HG03571 (cell line): ENCODE measurements around the gene TPP1.

ENCODE experiments used
- ATAC-seq: cut with Tn5 transposase; IDR thresholded peaks from one replicate; pipeline ENCODE4 v1.9.1; 2021; ENCODE audit not compliant: unreplicated experiment

The TPP1 gene

GRCh38 chr11:6619004-6619745 is at the start of gene TPP1:
Gene TPP1, minus strand, starts transcription at chr11:6619422. Its CDS starts 22 bp downstream, at chr11:6619400.
- peak; percentile 99 for ATAC-seq

GRCh38 chr11:6667733-6668374 is 48.6 kb upstream of the TPP1 start:
- no peak for ATAC-seq

GRCh38 chr11:6666302-6667183 is 47.3 kb upstream of the TPP1 start:
- no peak for ATAC-seq

- no peak for ATAC-seq
Observed at GRCh38 chr11:6664551-6664950, 45.3 kb upstream of the TPP1 start.

- no peak for ATAC-seq
Observed at GRCh38 chr11:6663794-6664469, 44.7 kb upstream of the TPP1 start.

- no peak for ATAC-seq
Observed at GRCh38 chr11:6660712-6661111, 41.5 kb upstream of the TPP1 start.

- no peak for ATAC-seq
Observed at GRCh38 chr11:6658647-6659046, 39.4 kb upstream of the TPP1 start.

GRCh38 chr11:6657346-6657745 is 38.1 kb upstream of the TPP1 start:
- no peak for ATAC-seq

GRCh38 chr11:6656936-6657335 is 37.7 kb upstream of the TPP1 start:
- ATAC-seq, result no peak

- no peak for ATAC-seq
Observed at GRCh38 chr11:6656584-6656915, 37.3 kb upstream of the TPP1 start.

- no peak for ATAC-seq
Observed at GRCh38 chr11:6655790-6656583, 36.8 kb upstream of the TPP1 start, which contains the start of gene DCHS1. Gene DCHS1, minus strand, starts transcription at chr11:6655809. Its CDS starts 14,196 bp downstream, at chr11:6641613.

GRCh38 chr11:6655020-6655789 is 36.0 kb upstream of the TPP1 start:
- no peak for ATAC-seq

- ATAC-seq, result no peak
Observed at GRCh38 chr11:6654281-6655019, 35.2 kb upstream of the TPP1 start.

GRCh38 chr11:6653656-6654055 is 34.4 kb upstream of the TPP1 start:
- ATAC-seq, result no peak

GRCh38 chr11:6653097-6653496 is 33.9 kb upstream of the TPP1 start:
- ATAC-seq, result no peak

GRCh38 chr11:6652182-6652581 is 33.0 kb upstream of the TPP1 start:
- ATAC-seq, result no peak

GRCh38 chr11:6650980-6651379 is 31.8 kb upstream of the TPP1 start:
- no peak for ATAC-seq

- ATAC-seq, result no peak
Observed at GRCh38 chr11:6650104-6650503, 30.9 kb upstream of the TPP1 start.

GRCh38 chr11:6648501-6648900 is 29.3 kb upstream of the TPP1 start:
- ATAC-seq, result no peak
